Body of pancreas (tissue), 4 donors: ENCODE measurements around the gene HOXA11. TPM values are rescaled to one million over a fixed set of nuclear protein-coding genes. Genes with fewer than 3 reads are reported as not detected.
A peak's percentile ranks its signal among the peaks of the same experiment; 100 is the strongest.

Source experiments
- ATAC-seq: fragments of 150-250 bp; one replicate; pipeline ENCODE4 v1.9.1; 2016
- DNase-seq, 4 donors: peaks; one replicate each; pipeline ENCODE4 v3.0.0-alpha.2; 2019
- H3K27ac ChIP-seq, 4 donors: fragments of 200-600 bp; sonication (generic); 1 replicate in 3 of 4; 2 replicates in 1 of 4; pipeline versions ENCODE4 v1.5.1 to v1.6.1; 2016 to 2019; ENCODE audit warnings: mild to moderate bottlenecking in 1 of 4, mixed read lengths in 1 of 4, moderate library complexity in 1 of 4
- H3K27me3 ChIP-seq, 2 donors: fragments of 200-600 bp; sonication (generic); one replicate each; pipeline ENCODE4 v1.6.0; 2016; ENCODE audit warnings: mild to moderate bottlenecking in 1 of 2
- H3K36me3 ChIP-seq, 2 donors: fragments of 200-600 bp; sonication (generic); replicated peaks in 1 of 2; 2 replicates each; pipeline ENCODE4 v1.5.1; 2016; ENCODE audit warnings: low read depth in 2 of 2; ENCODE audit not compliant: insufficient read depth in 1 of 2
- H3K4me1 ChIP-seq: fragments of 200-600 bp; sonication (generic); one replicate; pipeline ENCODE4 v1.6.0; 2016
- H3K4me3 ChIP-seq, 2 donors: fragments of 200-600 bp; sonication (generic); 1 replicate in 1 of 2; 2 replicates in 1 of 2; pipeline ENCODE4 v1.5.1; 2016 to 2019
- H3K9me3 ChIP-seq, 3 donors: fragments of 200-600 bp; sonication (generic); 1 replicate in 2 of 3; 2 replicates in 1 of 3; pipeline ENCODE4 v1.5.1; 2016
- POLR2A ChIP-seq, 3 donors: fragments of 450-650 bp; IDR thresholded peaks; one replicate each; pipeline ENCODE4 v1.6.1; 2016; ENCODE audit warnings: antibody characterized with exemption in 3 of 3, mild to moderate bottlenecking in 2 of 3
- WGBS, 2 donors: methylation state at CpG; one replicate each; pipeline ENCODE4 v1.1.5; 2017; 5-methylcytosine and 5-hydroxymethylcytosine counted together
- intact Hi-C: fragments of 100-400 bp; cut with DNase I; formaldehyde crosslinking; loops from one replicate; pipeline ENCODE4 v1.15.1; 2023
- total RNA-seq, 2 donors: library from RNA; depleted of rRNA; stranded (reverse); fragments of >200 nt; gene quantifications; one replicate each; pipeline ENCODE4 v1.1.0, GENCODE V29; 2016
- TF ChIP-seq, protein P1 (sequence below), 7 experiments: fragments of 450-650 bp in 4 of 7; fragments of 200-600 bp in 3 of 7; sonication (generic) in 3 of 7; IDR thresholded peaks; one replicate each; pipeline ENCODE4 v1.5.1; 2016 to 2019; ENCODE audit warnings: antibody characterized with exemption in 7 of 7

HOXA11 gene
- total RNA-seq, 2 donors from 2014 or later = not detected

- no peak overlapping the region for H3K4me3 ChIP-seq
- WGBS, 2 donors = 52 to 54% methylated on average over 8 to 12 of the region's 12 CpGs
- no peaks in the 10 kb centered on the region for H3K9me3 ChIP-seq
- H3K27me3 ChIP-seq = peaks cover 10 to 81% of the 10 kb centered on the region in 2 donors
- ATAC-seq = no peak
- intact Hi-C loops = no loop called here
- H3K27ac ChIP-seq = no peak overlapping the region
- DNase-seq = peak in 2 of 4 donors; percentile 6 to 9
- H3K4me1 ChIP-seq = peaks cover 41% of the 10 kb centered on the region
- no peak for TF ChIP-seq POLR2A (IDR thresholded peaks at IDR 0.05)
- TF ChIP-seq, protein P1, sequence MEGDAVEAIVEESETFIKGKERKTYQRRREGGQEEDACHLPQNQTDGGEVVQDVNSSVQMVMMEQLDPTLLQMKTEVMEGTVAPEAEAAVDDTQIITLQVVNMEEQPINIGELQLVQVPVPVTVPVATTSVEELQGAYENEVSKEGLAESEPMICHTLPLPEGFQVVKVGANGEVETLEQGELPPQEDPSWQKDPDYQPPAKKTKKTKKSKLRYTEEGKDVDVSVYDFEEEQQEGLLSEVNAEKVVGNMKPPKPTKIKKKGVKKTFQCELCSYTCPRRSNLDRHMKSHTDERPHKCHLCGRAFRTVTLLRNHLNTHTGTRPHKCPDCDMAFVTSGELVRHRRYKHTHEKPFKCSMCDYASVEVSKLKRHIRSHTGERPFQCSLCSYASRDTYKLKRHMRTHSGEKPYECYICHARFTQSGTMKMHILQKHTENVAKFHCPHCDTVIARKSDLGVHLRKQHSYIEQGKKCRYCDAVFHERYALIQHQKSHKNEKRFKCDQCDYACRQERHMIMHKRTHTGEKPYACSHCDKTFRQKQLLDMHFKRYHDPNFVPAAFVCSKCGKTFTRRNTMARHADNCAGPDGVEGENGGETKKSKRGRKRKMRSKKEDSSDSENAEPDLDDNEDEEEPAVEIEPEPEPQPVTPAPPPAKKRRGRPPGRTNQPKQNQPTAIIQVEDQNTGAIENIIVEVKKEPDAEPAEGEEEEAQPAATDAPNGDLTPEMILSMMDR (IDR thresholded peaks at IDR 0.05) = no peak
- H3K36me3 ChIP-seq = no peaks in the 10 kb centered on the region
Observed at GRCh38 chr7:27180431-27181420, 4.3 kb downstream of the HOXA11 start.

GRCh38 chr7:27179503-27180430, 5.3 kb downstream of the HOXA11 start:
- H3K36me3 ChIP-seq = no peaks in the 10 kb centered on the region
- intact Hi-C loops = no loop called here
- H3K4me1 ChIP-seq = peaks cover 32% of the 10 kb centered on the region
- H3K27me3 ChIP-seq = peaks cover 7 to 81% of the 10 kb centered on the region in 2 donors
- 8 to 14% methylated on average over 41 to 56 of the region's 56 CpGs for WGBS, 2 donors
- no peak overlapping the region for H3K4me3 ChIP-seq
- DNase-seq = peak; percentile 39 to 55 (median 43)
- H3K27ac ChIP-seq = no peak overlapping the region
- H3K9me3 ChIP-seq = no peaks in the 10 kb centered on the region
- peak; percentile 60 for ATAC-seq
- no peak for TF ChIP-seq POLR2A (IDR thresholded peaks at IDR 0.05)
- TF ChIP-seq, protein P1 (IDR thresholded peaks at IDR 0.05) = peak; percentile 40 to 79 (median 55)

DNA sequence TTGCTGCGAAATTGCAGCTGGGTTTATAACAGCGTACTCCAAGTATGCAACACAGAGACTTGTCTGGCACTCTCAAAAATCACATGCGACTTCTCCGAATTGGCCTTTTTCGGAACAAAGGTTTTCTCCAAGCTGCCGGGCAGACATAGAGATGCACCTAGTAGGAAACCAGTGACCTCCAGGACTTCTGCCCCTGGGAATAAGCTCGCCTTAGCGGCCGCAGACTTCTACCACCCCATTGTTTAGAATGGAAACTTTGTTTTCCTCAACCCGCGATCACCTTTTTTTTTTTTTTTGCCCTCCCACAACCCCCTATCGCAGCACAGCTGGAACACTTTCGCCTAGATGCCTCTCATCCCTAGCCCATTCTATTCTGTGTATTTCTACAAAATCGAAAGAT, 6.0 kb downstream of the HOXA11 start:
- H3K4me3 ChIP-seq = no peak overlapping the region
- TF ChIP-seq, protein P1 (IDR thresholded peaks at IDR 0.05) = no peak
- no peak for TF ChIP-seq POLR2A (IDR thresholded peaks at IDR 0.05)
- no peak for ATAC-seq
- H3K4me1 ChIP-seq = peaks cover 30% of the 10 kb centered on the region
- intact Hi-C loops = no loop called here
- H3K9me3 ChIP-seq = no peaks in the 10 kb centered on the region
- no peaks in the 10 kb centered on the region for H3K36me3 ChIP-seq
- WGBS, 2 donors = 22 to 27% methylated on average over 14 of the region's 14 CpGs
- no peak overlapping the region for H3K27ac ChIP-seq
- peak in 2 of 4 donors; percentile 0 to 4 for DNase-seq
- H3K27me3 ChIP-seq = peaks cover 2 to 81% of the 10 kb centered on the region in 2 donors

- peaks cover 4 to 81% of the 10 kb centered on the region in 2 donors for H3K27me3 ChIP-seq
- intact Hi-C loops = no loop called here
- H3K36me3 ChIP-seq = no peaks in the 10 kb centered on the region
- no peaks in the 10 kb centered on the region for H3K9me3 ChIP-seq
- H3K4me1 ChIP-seq = peaks cover 30% of the 10 kb centered on the region
- ATAC-seq (no peak), DNase-seq (no peak)
- TF ChIP-seq, protein P1 (IDR thresholded peaks at IDR 0.05) = no peak
- TF ChIP-seq POLR2A (IDR thresholded peaks at IDR 0.05) = no peak
- WGBS, 2 donors = 63 to 65% methylated on average over 6 of the region's 6 CpGs
- H3K4me3 ChIP-seq = no peak overlapping the region
- H3K27ac ChIP-seq = no peak overlapping the region
Observed at GRCh38 chr7:27178366-27178765, 6.7 kb downstream of the HOXA11 start.
